ENCODE data around the gene VAV1. TPM values are rescaled to one million over a fixed set of nuclear protein-coding genes. Genes with fewer than 3 reads are reported as not detected.
A peak's percentile ranks its signal among the peaks of the same experiment; 100 is the strongest.

Gene VAV1
- total RNA-seq, 1 donor from 2014 or later: 1.8 TPM

DNA sequence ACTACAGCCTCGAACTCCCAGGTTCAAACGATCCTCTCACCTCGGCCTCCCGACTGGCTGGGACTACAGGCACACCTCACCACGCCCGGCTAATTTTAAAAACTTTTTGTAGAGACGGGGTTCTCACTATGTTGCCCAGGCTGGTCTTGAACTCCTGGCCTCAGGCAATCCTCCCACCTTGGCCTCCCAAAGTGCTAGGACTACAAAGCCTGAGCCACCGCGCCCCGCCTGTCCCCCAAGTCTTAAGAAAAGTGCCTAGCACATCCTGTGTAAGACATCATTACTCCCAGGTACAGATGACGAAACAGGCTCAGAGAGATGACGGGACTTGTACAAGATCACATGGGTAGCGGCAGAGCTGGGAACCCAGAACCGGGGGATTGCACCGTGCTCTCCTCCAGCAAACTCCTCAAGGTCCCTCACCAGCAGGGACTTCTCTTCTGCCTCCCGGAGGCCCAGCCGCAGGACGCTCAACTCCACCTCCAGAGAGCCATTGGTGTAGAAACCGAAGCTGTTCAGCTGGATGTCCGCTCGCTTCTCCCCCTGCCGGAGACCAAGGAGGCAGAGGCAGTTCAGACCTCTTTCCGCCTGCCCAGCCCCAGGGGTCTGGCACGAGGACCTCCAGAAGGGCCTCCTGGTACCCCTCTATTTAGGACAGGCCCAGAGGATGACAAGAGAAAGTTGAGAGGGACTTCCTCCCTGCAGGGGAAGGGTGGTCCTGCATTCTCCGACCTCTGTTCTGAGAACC, 36.2 kb upstream of the VAV1 start:
- Histone ChIP-seq H3K4me3 (peak overlapping the region; percentile 85), H3K36me3 (peaks cover 11% of the 10 kb centered on the region), H3K9me3 (replicated peaks) (no peaks in the 10 kb centered on the region), H3K4me1 (peaks cover 58% of the 10 kb centered on the region), H3K27me3 (ENCODE audit: low read depth) (no peaks in the 10 kb centered on the region), H3K27ac (replicated peaks) (peak overlapping the region; percentile 97)
- peak; percentile 73 for DNase-seq
- intact Hi-C loops (cut with micrococcal nuclease): no loop called here
- peak; percentile 68 for TF ChIP-seq CTCF (IDR thresholded peaks at IDR 0.05; ENCODE audit: borderline replicate concordance)

- Histone ChIP-seq H3K27me3 (ENCODE audit: low read depth) (no peaks in the 10 kb centered on the region), H3K4me3 (peak overlapping the region; percentile 85), H3K4me1 (peaks cover 63% of the 10 kb centered on the region), H3K9me3 (replicated peaks) (no peaks in the 10 kb centered on the region), H3K27ac (replicated peaks) (peak overlapping the region; percentile 97), H3K36me3 (peaks cover 7% of the 10 kb centered on the region)
- peak; percentile 9 for TF ChIP-seq CTCF (IDR thresholded peaks at IDR 0.05; ENCODE audit: borderline replicate concordance)
- DNase-seq: no peak
- intact Hi-C loops (cut with micrococcal nuclease): no loop called here
Observed at GRCh38 chr19:6736917-6737283, 35.6 kb upstream of the VAV1 start.

DNA sequence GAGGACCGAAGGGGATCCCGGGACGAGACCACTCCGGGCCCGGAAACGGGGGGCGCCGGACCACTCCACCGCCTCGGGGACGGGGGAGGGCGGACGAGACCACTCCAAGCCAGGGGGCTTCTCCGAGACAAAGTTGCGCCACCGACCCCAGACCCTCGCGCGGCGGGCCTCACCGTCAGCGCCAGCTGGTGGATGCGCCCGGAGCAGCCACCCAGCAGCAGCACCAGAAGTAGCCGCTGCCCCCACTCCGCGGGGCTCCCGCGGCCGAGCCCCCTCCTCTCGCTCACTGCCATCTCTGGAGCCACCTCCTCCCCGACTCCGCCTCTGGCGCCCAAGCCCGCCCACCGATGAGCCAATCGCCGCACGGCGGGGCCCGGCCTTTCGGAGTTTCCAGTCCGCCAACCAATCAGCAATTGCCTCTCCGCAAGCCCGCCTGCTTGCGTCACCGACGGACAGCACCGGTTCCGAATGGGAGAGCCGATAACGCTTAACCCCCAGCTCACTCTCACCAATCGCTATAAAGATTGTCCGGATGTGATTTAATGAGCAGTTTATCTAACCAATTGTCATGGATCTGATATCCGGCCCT, 35.1 kb upstream of the VAV1 start, which contains the start of gene GPR108:
GPR108 (minus strand) TSS at position 297 of the 589 bp plus-strand sequence; CDS start at position 293, 4 bp downstream.
- Histone ChIP-seq H3K9me3 (replicated peaks) (no peaks in the 10 kb centered on the region), H3K36me3 (peaks cover 6% of the 10 kb centered on the region), H3K4me3 (peak within 1 kb of the TSS; percentile 93), H3K27me3 (ENCODE audit: low read depth) (no peaks in the 10 kb centered on the region), H3K27ac (replicated peaks) (peak within 1 kb of the TSS; percentile 97), H3K4me1 (peaks cover 68% of the 10 kb centered on the region)
- no peak for TF ChIP-seq CTCF (IDR thresholded peaks at IDR 0.05; ENCODE audit: borderline replicate concordance)
- intact Hi-C loops (cut with micrococcal nuclease): no loop called here
- DNase-seq: peak; percentile 100

DNA sequence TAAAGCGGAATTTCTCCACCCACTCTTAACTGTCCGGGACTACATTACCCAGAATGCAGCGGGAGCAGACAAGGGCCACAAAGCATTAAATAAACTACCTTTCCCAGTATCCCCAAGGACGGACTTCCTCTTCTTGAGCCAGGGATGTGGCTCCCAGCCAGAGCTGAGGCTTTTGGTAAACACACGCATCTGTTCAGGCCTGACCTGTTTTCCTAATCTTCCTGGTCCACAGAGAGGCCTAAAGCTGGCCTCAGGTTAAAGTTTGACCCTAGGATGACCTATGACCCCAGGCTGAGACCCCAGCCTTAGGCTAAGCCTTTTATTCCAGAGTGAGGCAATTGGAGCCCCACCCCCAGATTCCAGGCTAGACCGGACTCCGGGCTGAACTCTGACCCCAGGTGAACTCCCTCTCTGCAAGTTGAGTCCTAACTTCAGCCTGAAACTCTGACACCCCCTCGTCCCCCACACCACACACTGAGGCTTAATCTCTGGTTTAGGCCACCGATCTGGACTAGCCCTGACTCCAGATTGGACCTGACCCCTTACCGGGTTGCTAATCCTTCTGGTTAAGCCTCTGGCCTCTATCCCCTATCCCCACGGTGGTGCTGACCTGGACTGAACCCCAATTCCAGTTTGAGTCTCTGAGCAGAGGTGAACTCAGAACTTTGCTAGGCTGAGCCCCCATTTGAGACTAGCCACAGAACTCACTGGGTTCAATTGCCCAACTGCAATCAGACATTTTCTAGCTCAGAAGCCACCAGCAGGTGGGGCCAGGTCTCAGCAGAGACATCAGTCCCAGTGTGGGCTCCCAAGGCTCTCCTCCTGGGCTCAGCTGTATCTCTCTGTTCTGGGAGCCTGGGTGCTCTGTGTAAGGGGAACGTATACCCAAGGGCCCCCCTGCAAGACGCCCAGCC, 34.4 kb upstream of the VAV1 start:
- H3K4me1 ChIP-seq: peaks cover 76% of the 10 kb centered on the region

More for the DNA sequence above, 34.4 kb upstream of the VAV1 start:
- Histone ChIP-seq H3K4me3 (peak overlapping the region; percentile 93), H3K9me3 (replicated peaks) (no peaks in the 10 kb centered on the region), H3K27ac (replicated peaks) (peak overlapping the region; percentile 97), H3K27me3 (ENCODE audit: low read depth) (no peaks in the 10 kb centered on the region), H3K36me3 (peaks cover 12% of the 10 kb centered on the region)
- peak; percentile 93 for DNase-seq
- intact Hi-C loops (cut with micrococcal nuclease): no loop called here
- TF ChIP-seq CTCF (IDR thresholded peaks at IDR 0.05; ENCODE audit: borderline replicate concordance): peak; percentile 74
